Astrocyte of the spinal cord (primary cell): ENCODE measurements around the gene KRT85.
"Not testable (repeated sequence)": the region's sequence is repeated elsewhere in the genome, so short reads cannot be mapped to it uniquely, and the experiment has no call there.

Source experiments
- DNase-seq: peaks from one replicate; pipeline ENCODE4 v3.0.0; 2011; ENCODE audit warnings: low read depth, low spot score
- H3K4me3 ChIP-seq: 2 replicates; pipeline ENCODE4 v1.5.1; 2011; ENCODE audit warnings: low read depth, mild to moderate bottlenecking, low read length, moderate library complexity
- CTCF ChIP-seq: IDR thresholded peaks from 2 replicates; pipeline ENCODE4 v1.5.1; 2012; ENCODE audit warnings: low read depth, mild to moderate bottlenecking, low read length, inconsistent platforms
- in situ Hi-C: cut with HindIII; loops from 2 replicates; pipeline ENCODE4 v1.10.0; 2017; ENCODE audit warnings: low sequenced_read_pairs

Gene KRT85

GRCh38 chr12:52411815-52412214 is 44.5 kb upstream of the KRT85 start:
- in situ Hi-C loops = no loop called here
- no peak for TF ChIP-seq CTCF
- H3K4me3 ChIP-seq = no peak overlapping the region
- DNase-seq = no peak

DNA sequence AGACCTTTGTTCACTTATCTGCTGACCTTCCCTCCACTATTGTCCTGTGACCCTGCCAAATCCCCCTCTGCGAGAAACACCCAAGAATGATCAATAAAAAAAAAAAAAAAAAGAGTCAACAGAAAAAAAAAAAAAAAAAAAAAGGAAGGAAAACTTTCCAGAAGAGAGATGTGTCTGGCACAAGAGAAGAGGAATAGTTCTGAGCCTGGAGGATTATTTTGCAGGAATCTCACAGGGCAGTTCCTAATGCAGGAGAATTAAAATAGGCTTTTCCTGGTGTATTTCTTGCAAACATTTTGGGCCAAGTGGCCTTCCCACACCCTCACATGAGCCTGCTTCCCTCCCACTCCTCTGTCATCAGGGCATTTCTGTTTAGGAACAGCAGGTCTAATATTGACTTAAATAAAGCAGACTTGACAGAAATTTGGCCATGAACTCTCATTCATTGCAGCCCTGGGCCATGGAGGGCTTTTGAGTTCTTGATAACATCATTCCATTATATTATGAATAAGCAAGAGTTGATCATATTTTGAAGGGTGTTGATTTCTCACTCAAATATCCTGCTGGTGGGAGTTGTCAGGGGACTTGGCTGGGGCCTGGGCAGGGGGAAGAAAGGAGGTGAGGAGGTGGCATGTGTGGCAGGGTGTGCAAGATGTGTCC is 43.4 kb upstream of the KRT85 start:
- H3K4me3 ChIP-seq, DNase-seq, in situ Hi-C loops: not testable (repeated sequence)

- DNase-seq = no peak
- no peak overlapping the region for H3K4me3 ChIP-seq
- no peak for TF ChIP-seq CTCF
- in situ Hi-C loops = no loop called here
Observed at GRCh38 chr12:52407918-52408317, 40.6 kb upstream of the KRT85 start.

DNA sequence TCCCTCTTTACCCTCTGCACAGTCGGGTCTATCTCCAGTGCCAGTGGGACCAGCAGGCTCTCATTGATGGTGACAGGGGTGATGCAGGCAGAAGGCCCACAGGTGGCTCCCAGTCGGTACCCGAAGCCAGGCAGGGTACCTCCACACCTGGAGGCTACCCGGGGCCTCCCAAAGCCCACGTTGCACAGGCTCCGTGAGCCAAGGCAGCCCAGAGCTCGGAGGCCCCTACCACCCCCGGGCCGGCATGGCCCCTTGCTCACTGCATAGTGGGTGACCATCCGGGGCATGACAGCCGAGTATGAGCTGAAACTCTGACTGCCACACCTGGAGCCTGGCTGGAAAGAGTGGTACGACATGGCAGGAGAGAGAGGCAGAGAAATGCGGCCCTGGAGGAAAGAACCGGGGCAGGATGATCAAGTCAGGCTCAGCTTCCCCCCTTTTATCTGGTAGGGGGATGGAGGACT is 38.7 kb upstream of the KRT85 start, which contains the start of gene KRT82:
Gene KRT82 (minus strand): TSS at position 414 of the 464 bp plus-strand sequence. CDS start 58 bp downstream, at position 356.
- no peak for DNase-seq
- no peak for TF ChIP-seq CTCF
- in situ Hi-C loops = no loop called here
- H3K4me3 ChIP-seq = no peak within 1 kb of the TSS

DNA sequence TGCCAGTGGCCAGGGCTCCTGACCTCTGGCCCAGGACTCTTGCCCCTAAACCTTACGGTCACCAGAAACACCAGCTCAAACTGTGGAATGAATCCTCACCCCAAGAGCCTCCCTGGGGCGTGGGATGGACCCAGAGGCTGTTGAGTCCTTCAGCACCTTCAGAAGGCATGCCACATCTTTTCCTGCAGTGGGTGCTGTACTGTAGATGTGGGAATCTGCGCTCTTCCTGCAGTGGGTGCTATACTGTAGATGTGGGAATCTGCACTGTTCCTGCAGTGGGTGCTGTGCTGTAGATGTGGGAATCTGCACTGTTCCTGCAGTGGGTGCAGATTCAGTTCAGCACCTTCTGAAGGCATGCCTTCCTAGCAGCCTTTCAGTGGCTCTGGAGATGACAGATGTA is 37.7 kb upstream of the KRT85 start:
- no peak for DNase-seq
- no peak for TF ChIP-seq CTCF
- H3K4me3 ChIP-seq = no peak overlapping the region
- in situ Hi-C loops = no loop called here

- no peak for TF ChIP-seq CTCF
- no peak overlapping the region for H3K4me3 ChIP-seq
- in situ Hi-C loops = no loop called here
- DNase-seq = no peak
Observed at GRCh38 chr12:52403561-52403960, 36.3 kb upstream of the KRT85 start.

DNA sequence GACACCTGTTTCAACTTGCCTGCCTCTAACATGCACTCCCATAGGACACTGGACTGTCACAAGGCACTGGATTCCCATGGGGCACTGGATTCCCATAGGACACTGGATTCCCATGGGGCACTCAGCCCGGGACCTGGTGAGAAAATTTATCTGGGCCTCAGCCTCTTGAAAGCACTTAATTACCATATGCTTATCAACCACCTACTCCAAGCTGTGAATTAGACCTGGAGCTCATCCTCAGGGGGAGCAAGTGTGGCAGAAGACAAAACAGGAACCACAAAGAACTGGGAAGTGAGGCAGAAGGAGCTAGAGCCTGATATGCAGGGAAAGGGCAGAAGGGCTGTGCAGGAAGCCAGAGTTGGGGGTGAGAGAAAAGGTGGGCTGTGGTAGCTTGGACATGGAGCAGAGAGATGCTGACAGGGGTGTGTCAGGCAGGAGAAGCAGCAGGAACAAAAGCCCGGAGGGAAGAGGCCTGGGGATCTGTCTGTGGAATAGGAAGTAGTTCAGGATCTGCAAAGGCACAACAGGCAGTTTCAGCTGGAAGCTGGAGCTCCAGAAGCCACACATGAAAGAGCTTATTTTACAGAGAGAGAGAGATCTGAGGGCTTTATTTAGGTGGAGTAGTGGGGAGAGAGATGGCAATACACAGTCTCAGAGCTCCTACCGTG is 35.7 kb upstream of the KRT85 start:
- no peak for DNase-seq
- in situ Hi-C loops = no loop called here
- no peak overlapping the region for H3K4me3 ChIP-seq
- no peak for TF ChIP-seq CTCF
